ENCODE measurements around the gene TBC1D8. TPM values are rescaled to one million over a fixed set of nuclear protein-coding genes. Genes with fewer than 3 reads are reported as not detected.
A peak's percentile ranks its signal among the peaks of the same experiment; 100 is the strongest.

TBC1D8 gene
- total and polyA plus RNA-seq, 2 of the 13 experiments (the other 11 are each of a cell fraction or from before 2014, with no cell fraction given): 45.1 to 95.4 TPM

GRCh38 chr2:101175991-101176390 is 24.8 kb upstream of the TBC1D8 start (continued):
- TF ChIP-seq ZNF142 (CRISPR knock-in tag; IDR thresholded peaks at IDR 0.05): no peak
- no peak for TF ChIP-seq FOXK2 (IDR thresholded peaks at IDR 0.05)
- no peak for TF ChIP-seq ZNF790 (CRISPR knock-in tag; IDR thresholded peaks at IDR 0.05; ENCODE audit: borderline replicate concordance)
- TF ChIP-seq SNAPC2 (CRISPR knock-in tag; IDR thresholded peaks at IDR 0.05): no peak
- TF ChIP-seq ZNF614 (CRISPR knock-in tag; IDR thresholded peaks at IDR 0.05; ENCODE audit: borderline replicate concordance): 0 out of 2 replicates have a peak, but pooled peaks have one; percentile 65
- no peak for TF ChIP-seq MYC (CRISPR knock-in tag; IDR thresholded peaks at IDR 0.05; ENCODE audit: borderline replicate concordance)

- POLR2A ChIA-PET: no interaction called here
- intact Hi-C loops (cut with micrococcal nuclease; ENCODE audit: unreplicated experiment) (no loop called here), in situ Hi-C loops (cut with HindIII; ENCODE audit: extremely low pct_ligation_motif_present, low pct_unique_long_range_greater_than_20kb) (loop anchor here (25.0 kb wide), 1 partner anchor 586 kb away; no protein-coding TSS in a partner anchor)
- H3K4me1 ChIP-seq (ENCODE audit: insufficient read depth, low read length): peaks cover 46% of the 10 kb centered on the region
- CTCF ChIA-PET (ENCODE audit: low intra/inter-chr PET ratio, low total read pairs): no interaction called here
- H3K36me3 ChIP-seq (replicated peaks in 1 of 2; ENCODE audit: control insufficient read depth in 1 of 2, insufficient read depth in 2 of 2, low read length in 2 of 2): no peaks in the 10 kb centered on the region
- FAIRE-seq (peak; percentile 8), ATAC-seq (peak; percentile 31; the same call in 1 of the 3 replicates), DNase-seq (ENCODE audit: low spot score) (no peak)
- no peak overlapping the region for H3K4me2 ChIP-seq (ENCODE audit: low read depth, low read length)
- H3K9ac ChIP-seq (ENCODE audit: insufficient read depth, low read depth, low read length): no peak overlapping the region
- peaks cover 20% of the 10 kb centered on the region; the same call in 1 of the 2 replicates for H3K9me3 ChIP-seq (ENCODE audit: low read length)
- 21% methylated on average over 2 of the region's 2 CpGs for WGBS (ENCODE audit: low lambda C conversion rate)
- H4K20me1 ChIP-seq (ENCODE audit: insufficient read depth, low read length): no peaks in the 10 kb centered on the region
- H3K27me3 ChIP-seq (ENCODE audit: control insufficient read depth in 1 of 2, insufficient read depth in 2 of 2, low read length in 2 of 2): no peaks in the 10 kb centered on the region
- H2AFZ ChIP-seq (ENCODE audit: low read length): no peak overlapping the region
- H3K79me2 ChIP-seq (ENCODE audit: insufficient read depth, low read length): no peaks in the 10 kb centered on the region
- no peak overlapping the region for H3K27ac ChIP-seq (ENCODE audit: extremely low read length, insufficient read depth, low read length)
- no peak overlapping the region for H3K4me3 ChIP-seq (replicated peaks in 1 of 3; ENCODE audit: insufficient read depth in 1 of 3, low read depth in 2 of 3, low read length in 3 of 3)
- BruUV-seq (replicated peaks): no TSS peak
- TF ChIP-seq, protein P1, sequence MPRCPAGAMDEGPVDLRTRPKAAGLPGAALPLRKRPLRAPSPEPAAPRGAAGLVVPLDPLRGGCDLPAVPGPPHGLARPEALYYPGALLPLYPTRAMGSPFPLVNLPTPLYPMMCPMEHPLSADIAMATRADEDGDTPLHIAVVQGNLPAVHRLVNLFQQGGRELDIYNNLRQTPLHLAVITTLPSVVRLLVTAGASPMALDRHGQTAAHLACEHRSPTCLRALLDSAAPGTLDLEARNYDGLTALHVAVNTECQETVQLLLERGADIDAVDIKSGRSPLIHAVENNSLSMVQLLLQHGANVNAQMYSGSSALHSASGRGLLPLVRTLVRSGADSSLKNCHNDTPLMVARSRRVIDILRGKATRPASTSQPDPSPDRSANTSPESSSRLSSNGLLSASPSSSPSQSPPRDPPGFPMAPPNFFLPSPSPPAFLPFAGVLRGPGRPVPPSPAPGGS (CRISPR knock-in tag; IDR thresholded peaks at IDR 0.05): peak; percentile 68; the same call in 1 of the 2 replicates
- TF ChIP-seq MED1 (CRISPR knock-in tag; IDR thresholded peaks at IDR 0.05): peak; percentile 33; the same call in 1 of the 2 replicates
- TF ChIP-seq ELF1 (CRISPR knock-in tag; IDR thresholded peaks at IDR 0.05): peak; percentile 76; the same call in 1 of the 2 replicates
- TF ChIP-seq NR2F1 (CRISPR knock-in tag; IDR thresholded peaks at IDR 0.05): peak; percentile 38 to 60; a peak in 2 of 4 replicates
- peak; percentile 52; the same call in 1 of the 2 replicates for TF ChIP-seq NR2C2 (CRISPR knock-in tag; IDR thresholded peaks at IDR 0.05; ENCODE audit: borderline replicate concordance)
- no peak for TF ChIP-seq RFX1 (IDR thresholded peaks at IDR 0.05)
- TF ChIP-seq ZFP1 (CRISPR knock-in tag; IDR thresholded peaks at IDR 0.05): peak; percentile 95
- TF ChIP-seq ELF3 (CRISPR knock-in tag; IDR thresholded peaks at IDR 0.05): peak; percentile 57; the same call in 1 of the 2 replicates
- peak; percentile 52; the same call in 1 of the 2 replicates for TF ChIP-seq FOXO1 (CRISPR knock-in tag; IDR thresholded peaks at IDR 0.05)
- TF ChIP-seq HMG20A (CRISPR knock-in tag; IDR thresholded peaks at IDR 0.05; ENCODE audit: borderline replicate concordance): peak; percentile 36; the same call in 1 of the 2 replicates
Measured at GRCh38 chr2:101173707-101174295, 22.6 kb upstream of the TBC1D8 start.

Measured in HepG2 (cell line).